Muscle of arm (tissue), 12 donors: ENCODE measurements around the gene NRXN3. TPM values are rescaled to one million over a fixed set of nuclear protein-coding genes. Genes with fewer than 3 reads are reported as not detected.

Experiments used
- DNase-seq: peaks from one replicate; pipeline ENCODE4 v3.0.0-alpha.2; 2013
- polyA plus RNA-seq, 12 donors: library from polyadenylated mRNA; unstranded; fragments of 120-200 nt; gene quantifications; one replicate each; pipeline ENCODE4 v1.2.1, GENCODE V29; 2013; ENCODE audit not compliant: insufficient read length in 12 of 12

NRXN3 gene
- polyA plus RNA-seq, 12 donors, result 0.43 to 8.4 (median 1.2) TPM; not detected in 2

- no peak for DNase-seq
These were observed 540.8 kb downstream of the NRXN3 start for GRCh38 chr14:78710963-78711362.

- no peak for DNase-seq
These were observed 543.5 kb downstream of the NRXN3 start for GRCh38 chr14:78713716-78714115.

- DNase-seq, result no peak
These were observed 544.5 kb downstream of the NRXN3 start for GRCh38 chr14:78714711-78715110.

DNA sequence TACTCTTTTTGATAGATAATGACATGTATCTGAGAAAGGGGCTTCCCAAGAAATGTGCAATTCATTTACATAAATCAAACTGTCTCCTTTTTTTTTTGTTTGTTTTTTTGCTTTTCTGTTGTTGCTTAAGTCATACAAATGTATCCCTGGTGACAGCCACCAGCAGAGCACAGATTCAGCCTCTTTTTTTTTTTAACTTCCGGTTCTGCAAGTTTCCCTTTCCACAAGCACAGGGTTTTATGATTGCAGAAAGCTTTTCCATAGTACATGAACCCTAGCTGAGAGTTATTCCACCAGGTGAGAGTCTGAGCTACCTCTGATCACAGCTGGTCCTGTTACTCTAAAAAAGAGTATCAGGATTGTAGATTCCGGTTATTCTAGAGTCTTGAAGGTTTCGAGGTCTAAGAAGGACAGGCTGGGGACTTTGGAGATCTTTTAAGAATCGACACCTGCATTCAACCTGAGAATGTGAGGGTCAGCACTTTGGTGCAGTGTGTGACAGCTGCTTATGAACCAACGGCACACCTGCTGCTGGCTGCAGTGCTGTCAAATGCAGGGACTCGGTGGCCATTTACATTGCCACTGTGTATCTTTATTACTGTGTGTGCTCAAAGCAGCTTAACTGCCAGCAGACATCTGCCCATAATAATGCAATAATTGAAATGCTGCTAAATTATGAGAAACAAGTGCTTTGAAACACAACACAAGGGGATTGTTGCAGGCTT is 551.7 kb downstream of the NRXN3 start:
- DNase-seq, result no peak

- no peak for DNase-seq
These were observed 554.9 kb downstream of the NRXN3 start for GRCh38 chr14:78725086-78725485.

GRCh38 chr14:78737116-78737515 is 566.9 kb downstream of the NRXN3 start:
- DNase-seq, result no peak

- no peak for DNase-seq
These were observed 567.4 kb downstream of the NRXN3 start for GRCh38 chr14:78737601-78738000.

DNA sequence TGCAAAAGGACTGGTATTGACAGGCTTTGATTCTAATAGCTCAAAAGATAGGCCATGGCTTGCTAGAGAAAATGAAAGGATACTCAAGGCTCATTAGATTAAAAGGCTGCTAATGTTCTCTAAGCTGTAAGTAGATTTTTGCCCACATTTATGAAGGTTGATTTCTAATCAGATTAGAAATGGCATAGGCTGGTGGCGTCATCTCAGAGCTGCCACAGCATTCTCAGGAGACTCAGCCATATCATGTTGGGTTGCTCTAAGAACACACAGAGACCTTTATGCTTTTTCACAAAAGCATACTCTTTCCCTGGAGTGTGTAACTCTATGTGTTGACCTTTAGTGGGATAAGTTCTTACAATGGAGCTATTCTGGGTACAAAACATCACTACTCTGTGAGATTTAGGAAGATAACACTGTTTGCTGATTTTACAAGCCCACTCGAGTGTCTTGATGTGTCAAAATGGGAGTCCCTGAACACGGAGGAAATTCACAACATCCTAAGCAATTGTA is 576.0 kb downstream of the NRXN3 start:
- DNase-seq, result no peak

DNA sequence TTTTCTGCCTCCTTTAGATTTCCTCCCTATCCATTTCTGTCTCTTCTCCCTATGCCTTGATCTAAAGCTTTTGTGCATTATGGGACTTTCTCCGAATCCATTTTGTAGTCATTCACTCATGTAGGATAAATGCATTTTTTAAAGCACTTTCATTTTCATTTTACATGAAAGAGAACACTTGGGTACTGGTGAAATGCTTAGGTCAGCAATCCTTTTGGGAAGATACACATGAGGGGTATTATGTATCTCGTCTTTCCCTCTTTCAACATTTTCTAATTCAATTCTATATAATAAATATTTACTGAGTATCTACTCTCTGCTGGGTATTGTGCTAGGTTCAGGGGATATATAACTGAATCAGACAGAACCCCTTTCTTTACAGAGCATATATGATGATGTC is 577.6 kb downstream of the NRXN3 start:
- no peak for DNase-seq

- DNase-seq, result no peak
These were observed 582.5 kb downstream of the NRXN3 start for GRCh38 chr14:78752518-78753188.

GRCh38 chr14:78754059-78754458 is 583.9 kb downstream of the NRXN3 start:
- DNase-seq, result no peak

DNA sequence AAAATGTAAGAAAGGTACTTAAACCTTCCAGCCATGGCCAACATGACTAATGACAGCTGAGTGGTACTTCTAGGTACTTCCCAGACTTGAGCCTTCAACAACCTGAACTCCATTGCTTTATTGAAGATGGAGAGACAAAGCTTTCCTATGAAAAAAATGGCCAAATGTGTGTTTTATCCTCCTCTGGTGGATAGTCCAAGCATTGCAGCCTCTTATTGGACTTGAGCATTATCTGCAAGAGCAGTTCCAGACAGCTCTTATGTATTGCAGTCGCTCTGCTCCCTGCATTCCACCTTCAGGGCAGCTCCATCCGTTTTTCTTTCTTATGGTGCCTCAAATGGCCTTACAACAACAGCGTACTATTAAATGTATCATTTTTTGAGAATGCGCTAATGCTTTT is 588.2 kb downstream of the NRXN3 start:
- no peak for DNase-seq

GRCh38 chr14:78762331-78762730 is 592.2 kb downstream of the NRXN3 start:
- DNase-seq, result no peak

- DNase-seq, result no peak
These were observed 593.6 kb downstream of the NRXN3 start for GRCh38 chr14:78763746-78764145.

DNA sequence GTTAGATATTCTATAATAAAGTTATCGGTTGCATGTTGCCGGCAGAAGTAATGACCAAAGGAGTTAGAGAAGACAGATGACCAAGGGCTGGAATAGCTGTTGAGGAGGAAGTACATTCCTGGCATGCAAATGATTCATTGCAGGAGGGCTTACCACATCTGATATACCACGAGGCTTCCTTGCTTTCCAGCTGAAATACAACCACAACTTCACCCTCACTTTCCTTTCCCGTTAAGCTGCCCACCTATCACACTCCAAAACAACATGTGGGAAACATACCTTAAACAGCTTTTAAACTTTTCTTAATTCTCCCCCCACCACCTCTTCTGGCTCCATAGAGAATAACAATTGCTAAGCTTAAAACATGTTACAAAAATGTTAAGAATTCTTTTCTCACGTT is 594.1 kb downstream of the NRXN3 start:
- no peak for DNase-seq

- no peak for DNase-seq
These were observed 594.5 kb downstream of the NRXN3 start for GRCh38 chr14:78764645-78765044.

DNA sequence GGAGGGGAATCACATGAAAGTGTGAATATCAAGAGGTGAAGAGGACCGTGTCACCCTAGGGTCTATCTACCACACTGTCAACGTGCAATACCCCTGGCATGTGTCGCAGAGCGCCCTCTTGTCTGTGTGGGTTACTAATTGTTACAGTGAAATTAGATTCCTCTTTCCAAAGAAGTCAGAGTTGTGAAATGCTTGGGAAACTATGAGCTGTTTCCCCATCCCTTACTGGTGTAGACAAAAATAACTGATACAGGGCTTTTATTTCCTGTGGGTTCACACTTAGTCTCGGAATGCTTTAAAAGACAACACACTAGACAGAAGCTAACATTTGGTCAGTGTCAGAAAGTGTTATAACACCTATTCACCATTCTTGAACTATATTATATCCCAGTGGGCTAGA is 597.3 kb downstream of the NRXN3 start:
- no peak for DNase-seq

- DNase-seq, result no peak
These were observed 612.4 kb downstream of the NRXN3 start for GRCh38 chr14:78782551-78782950.

DNA sequence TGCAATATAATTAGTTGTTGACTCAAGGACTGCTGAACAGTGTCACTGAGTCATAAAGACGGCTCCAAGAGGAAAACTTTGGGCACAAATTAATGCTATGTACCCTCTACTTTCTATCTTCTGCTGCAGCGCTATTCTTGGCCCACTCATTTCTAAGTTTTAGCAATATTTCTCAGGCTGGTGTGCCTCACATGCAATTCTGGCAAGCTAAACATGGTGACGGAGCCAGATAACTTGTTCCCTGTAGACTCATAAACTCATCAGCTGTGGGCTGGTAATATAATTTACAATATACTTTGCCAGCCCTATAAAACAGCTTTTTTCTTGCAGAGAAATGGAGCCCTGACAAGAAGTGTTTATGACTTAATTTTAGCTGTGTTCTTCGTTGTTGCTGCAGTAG is 615.1 kb downstream of the NRXN3 start:
- no peak for DNase-seq

DNA sequence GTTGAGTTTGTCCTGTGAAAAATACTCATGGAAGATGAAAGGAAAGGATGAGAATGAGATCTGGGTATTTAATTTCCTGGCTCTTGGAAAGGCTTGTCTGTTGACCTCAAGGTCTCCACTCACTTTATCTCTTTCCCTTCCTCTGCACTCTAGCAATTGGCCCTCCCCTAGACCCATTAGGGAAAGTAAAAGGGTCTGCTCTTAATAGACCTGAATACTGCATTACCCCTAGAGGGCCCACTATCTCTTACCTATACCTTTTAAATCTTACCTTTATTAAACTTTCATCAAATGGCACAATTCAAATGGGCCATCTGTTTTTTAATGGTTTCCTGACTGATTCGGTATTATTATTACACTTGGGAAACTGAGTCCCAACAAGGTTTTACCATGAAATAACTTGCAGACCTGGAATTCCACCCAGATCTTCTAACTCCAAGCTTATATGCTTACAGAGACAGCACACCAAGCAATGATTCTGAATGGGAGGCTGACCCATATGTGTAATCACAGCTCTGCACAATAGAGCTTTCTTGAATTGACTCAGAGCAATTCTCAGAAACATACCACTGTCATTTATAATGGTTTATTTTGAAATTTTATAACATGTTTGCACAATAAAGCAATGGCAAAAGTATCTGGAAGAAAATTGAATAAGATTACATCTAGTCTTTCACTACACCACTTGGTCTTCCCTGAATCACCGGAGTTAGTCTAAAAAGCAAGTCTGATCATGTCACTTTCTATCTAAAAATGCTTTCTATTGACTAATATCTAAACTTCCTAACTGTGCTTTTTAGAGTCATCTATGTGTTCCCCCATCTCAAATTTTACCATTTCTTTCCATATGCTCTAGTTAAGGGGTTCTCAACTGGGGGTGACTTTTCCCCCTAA is 618.5 kb downstream of the NRXN3 start:
- DNase-seq, result no peak

- no peak for DNase-seq
These were observed 620.1 kb downstream of the NRXN3 start for GRCh38 chr14:78790271-78790670.

DNA sequence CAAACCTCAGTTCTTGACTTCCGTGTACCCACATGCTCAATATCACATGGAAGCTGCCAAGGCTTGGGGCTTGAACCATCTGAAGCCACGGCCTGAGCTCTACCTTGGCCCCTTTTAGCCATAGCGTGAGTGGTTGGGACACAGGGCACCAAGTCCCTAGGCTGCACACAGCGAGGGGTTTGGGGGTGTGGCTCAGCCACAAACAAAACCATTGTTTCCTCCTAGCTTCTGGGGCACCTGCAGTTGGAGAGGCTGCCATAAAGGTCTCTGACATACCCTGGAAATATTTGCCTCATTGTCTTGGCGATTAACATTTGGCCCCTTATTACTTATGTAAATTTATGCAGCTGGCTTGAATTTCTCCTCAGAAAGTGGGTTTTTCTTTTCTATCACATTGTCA is 628.6 kb downstream of the NRXN3 start:
- DNase-seq, result no peak
